ENCODE measurements around the gene SPARC.

SPARC gene

DNA sequence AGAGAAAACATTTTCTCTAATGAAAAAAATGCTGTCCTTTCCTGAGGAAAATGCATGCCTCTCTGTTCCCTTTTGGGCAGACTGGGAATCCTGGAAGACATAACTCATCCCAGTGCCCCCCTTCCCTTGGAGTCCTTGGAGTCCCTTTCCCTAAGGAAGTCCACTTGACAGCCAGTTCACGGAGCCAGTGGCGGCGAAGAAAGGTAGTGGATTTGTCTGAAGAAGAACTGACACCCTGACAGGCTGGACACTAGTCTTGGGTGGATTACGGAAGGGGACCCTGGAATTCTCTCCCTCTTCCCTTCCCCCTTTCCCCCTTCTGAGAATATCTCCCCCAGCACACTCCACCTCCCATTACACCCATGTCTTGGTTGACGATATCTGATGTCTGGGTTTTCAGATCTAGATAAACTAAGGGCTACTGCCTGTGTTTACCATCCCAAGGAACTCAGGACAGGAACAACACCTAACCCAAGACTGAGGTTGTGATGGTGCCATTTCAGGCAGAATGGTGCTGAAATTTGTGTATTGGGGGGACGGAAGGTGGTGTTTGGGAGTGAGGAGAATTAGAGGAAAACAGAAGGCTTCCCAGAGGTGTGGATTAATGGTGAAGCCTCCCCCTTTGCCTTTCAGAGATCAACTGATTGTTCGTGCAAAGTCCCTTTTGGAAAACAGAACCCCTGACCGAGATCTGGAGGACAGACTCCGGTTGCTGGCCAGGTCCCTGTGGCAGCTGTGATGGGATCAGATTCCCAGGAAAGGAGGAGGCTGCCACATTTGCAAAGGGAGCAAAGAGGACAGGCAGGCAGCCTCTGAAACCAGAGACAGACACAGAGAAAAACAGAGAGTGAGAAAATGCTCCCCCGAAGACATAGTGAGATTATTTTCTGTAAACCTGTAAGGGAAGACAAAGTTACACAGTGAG, 704 bp downstream of the SPARC start:
- peaks cover 0 to 49% (median 32%) of the 10 kb centered on the region in 4 donors for H3K4me1 ChIP-seq
- TF ChIP-seq, protein P1, sequence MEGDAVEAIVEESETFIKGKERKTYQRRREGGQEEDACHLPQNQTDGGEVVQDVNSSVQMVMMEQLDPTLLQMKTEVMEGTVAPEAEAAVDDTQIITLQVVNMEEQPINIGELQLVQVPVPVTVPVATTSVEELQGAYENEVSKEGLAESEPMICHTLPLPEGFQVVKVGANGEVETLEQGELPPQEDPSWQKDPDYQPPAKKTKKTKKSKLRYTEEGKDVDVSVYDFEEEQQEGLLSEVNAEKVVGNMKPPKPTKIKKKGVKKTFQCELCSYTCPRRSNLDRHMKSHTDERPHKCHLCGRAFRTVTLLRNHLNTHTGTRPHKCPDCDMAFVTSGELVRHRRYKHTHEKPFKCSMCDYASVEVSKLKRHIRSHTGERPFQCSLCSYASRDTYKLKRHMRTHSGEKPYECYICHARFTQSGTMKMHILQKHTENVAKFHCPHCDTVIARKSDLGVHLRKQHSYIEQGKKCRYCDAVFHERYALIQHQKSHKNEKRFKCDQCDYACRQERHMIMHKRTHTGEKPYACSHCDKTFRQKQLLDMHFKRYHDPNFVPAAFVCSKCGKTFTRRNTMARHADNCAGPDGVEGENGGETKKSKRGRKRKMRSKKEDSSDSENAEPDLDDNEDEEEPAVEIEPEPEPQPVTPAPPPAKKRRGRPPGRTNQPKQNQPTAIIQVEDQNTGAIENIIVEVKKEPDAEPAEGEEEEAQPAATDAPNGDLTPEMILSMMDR (IDR thresholded peaks at IDR 0.05): no peak
- no peaks in the 10 kb centered on the region for H3K36me3 ChIP-seq
- H3K9me3 ChIP-seq: no peaks in the 10 kb centered on the region
- no peaks in the 10 kb centered on the region for H3K27me3 ChIP-seq
- peak overlapping the region; percentile 66 to 75 for H3K4me3 ChIP-seq
- intact Hi-C loops (cut with DNase I; ENCODE audit: low total_unique reads): no loop called here
- peak overlapping the region; percentile 89 to 91 for H3K27ac ChIP-seq
- no peak for DNase-seq

DNA sequence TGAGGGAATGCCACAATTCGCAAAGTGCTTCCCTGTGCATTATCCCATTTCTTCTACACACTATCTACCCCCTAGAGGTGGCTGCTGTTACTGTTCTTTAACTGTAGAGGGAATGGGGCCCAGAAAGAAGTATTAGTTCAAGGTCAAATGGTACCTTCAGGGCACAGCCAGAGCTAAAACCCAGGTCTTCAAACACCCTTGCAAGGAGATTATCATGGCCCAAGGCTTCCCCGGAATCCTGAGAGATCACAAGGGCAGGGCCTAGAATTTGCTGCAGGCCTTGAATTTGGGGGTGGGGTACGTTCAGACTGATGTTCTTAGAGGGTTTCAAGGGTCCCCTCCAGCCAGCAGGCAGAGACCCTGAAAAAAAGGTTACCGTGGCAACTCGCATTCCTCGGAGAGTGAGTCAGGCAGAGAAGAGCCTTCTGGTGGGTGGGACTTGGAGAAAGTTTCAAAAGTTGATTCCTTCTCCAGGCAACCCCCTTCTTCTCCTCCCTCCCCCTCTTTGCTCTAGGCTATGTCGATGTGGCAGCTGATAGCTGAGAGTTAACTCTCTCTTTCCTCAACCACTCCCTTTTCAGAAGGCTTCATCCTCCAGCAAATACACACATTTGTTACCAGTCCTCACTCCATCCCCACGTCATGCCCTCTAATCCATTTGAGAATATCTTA, 1.9 kb downstream of the SPARC start:
- intact Hi-C loops (cut with DNase I; ENCODE audit: low total_unique reads): no loop called here
- H3K27me3 ChIP-seq: no peaks in the 10 kb centered on the region
- TF ChIP-seq, protein P1 (IDR thresholded peaks at IDR 0.05): no peak
- H3K27ac ChIP-seq: peak overlapping the region; percentile 89 to 91
- peaks cover 0 to 61% (median 40%) of the 10 kb centered on the region in 4 donors for H3K4me1 ChIP-seq
- DNase-seq: peak; percentile 69 to 84
- no peaks in the 10 kb centered on the region for H3K9me3 ChIP-seq
- H3K36me3 ChIP-seq: no peaks in the 10 kb centered on the region
- peak overlapping the region; percentile 66 to 75 for H3K4me3 ChIP-seq

DNA sequence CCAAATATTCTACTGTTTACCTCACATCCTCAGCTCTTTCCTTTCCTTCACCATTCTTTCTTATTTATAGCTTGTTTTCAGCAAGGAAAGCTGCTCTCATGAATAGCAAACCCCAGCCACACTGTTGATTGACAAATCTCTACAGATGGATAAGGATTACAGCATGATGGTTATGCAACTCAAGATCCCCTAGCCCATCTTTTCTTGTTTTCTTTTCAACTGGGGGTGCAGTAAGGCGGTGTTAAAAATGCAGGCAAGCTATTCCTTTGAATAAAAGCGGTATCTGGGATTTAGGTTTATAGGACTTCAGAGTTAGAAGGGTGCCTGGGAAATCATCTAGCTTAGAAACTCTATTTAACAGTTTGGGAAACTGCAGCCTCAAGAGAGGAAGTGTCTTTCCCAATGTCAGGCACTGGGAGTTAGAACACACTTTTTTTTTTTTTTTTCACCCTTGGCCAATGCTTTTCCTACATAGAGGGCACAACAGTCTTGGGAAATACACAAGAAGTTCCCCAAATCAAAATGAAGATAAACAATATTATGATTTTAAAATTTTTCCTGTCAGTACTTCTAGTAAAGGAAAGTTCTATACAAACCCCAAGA, 2.6 kb downstream of the SPARC start:
- intact Hi-C loops (cut with DNase I; ENCODE audit: low total_unique reads): no loop called here
- Histone ChIP-seq H3K27me3 (no peaks in the 10 kb centered on the region), H3K27ac (peak overlapping the region; percentile 89 to 91), H3K4me1 (peaks cover 0 to 68% (median 47%) of the 10 kb centered on the region in 4 donors), H3K4me3 (peak overlapping the region; percentile 66 to 75), H3K9me3 (no peaks in the 10 kb centered on the region), H3K36me3 (no peaks in the 10 kb centered on the region)
- peak in 1 of 2 donors; percentile 18 for DNase-seq
- TF ChIP-seq, protein P1 (IDR thresholded peaks at IDR 0.05): no peak

DNA sequence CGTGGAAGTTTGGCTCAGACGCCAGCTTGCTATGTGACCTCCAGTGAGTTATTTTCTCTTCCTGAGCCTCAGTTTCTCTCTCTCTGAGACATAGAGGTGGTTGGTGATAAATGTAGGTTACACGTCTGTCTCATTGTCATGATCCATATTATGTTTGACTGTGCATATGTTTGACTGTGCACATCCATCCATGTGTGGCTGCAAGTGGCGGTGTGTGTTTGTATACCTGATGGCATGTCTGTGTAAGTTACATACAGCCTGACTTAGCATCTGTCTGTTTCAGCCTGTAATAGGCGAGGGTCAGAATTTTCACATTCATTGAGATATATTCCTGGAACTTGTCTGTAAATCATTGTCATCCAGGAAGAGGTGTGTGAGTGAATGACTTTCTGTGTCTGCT, 3.3 kb downstream of the SPARC start:
- Histone ChIP-seq H3K27ac (peak overlapping the region; percentile 89 to 91), H3K4me3 (peak overlapping the region; percentile 66 to 75), H3K4me1 (peaks cover 0 to 75% (median 53%) of the 10 kb centered on the region in 4 donors)

DNA sequence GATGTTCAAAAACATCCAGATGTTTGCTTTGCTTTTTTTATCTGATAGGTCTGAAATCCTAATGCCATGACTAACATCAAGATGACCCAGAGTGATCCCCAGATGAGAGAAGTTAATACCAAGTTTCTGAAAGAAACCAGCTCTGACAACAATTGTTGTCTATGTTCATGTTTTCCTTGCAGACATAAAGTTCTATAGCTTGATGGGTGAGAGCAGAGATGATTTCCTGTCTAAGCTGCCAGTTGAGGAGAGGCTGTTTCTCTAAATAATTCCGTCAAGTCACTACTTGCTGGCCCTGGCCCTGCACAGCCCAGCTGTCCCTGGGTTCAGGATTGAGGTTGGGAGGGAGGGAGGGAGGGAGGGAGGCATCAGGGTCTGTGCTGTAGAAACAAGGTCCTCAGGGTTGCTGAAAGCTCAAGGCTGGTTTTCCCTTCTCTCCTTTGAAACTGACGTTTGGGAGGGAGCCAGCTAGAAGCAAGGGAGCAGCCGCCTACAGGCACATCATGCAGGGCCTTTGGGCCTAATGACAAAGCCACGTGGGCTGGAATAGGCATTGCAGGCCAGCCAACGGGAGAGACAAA, 3.9 kb downstream of the SPARC start:
- no peaks in the 10 kb centered on the region for H3K36me3 ChIP-seq
- no peaks in the 10 kb centered on the region for H3K9me3 ChIP-seq
- intact Hi-C loops (cut with DNase I; ENCODE audit: low total_unique reads): no loop called here
- H3K27me3 ChIP-seq: no peaks in the 10 kb centered on the region
- peak in 1 of 2 donors; percentile 23 for DNase-seq
- TF ChIP-seq, protein P1 (IDR thresholded peaks at IDR 0.05): no peak
- H3K4me1 ChIP-seq: peaks cover 0 to 79% (median 59%) of the 10 kb centered on the region in 4 donors
- H3K4me3 ChIP-seq: peak overlapping the region; percentile 66 to 75
- peak overlapping the region; percentile 89 to 91 for H3K27ac ChIP-seq

More for the DNA sequence above, 3.3 kb downstream of the SPARC start:
- intact Hi-C loops (cut with DNase I; ENCODE audit: low total_unique reads): no loop called here
- Histone ChIP-seq H3K9me3 (no peaks in the 10 kb centered on the region), H3K36me3 (no peaks in the 10 kb centered on the region), H3K27me3 (no peaks in the 10 kb centered on the region)
- DNase-seq: peak in 1 of 2 donors; percentile 3
- TF ChIP-seq, protein P1 (IDR thresholded peaks at IDR 0.05): no peak

Measured in tibial artery (tissue), 4 donors.